ENCODE data around the gene ARMC8.

DNA sequence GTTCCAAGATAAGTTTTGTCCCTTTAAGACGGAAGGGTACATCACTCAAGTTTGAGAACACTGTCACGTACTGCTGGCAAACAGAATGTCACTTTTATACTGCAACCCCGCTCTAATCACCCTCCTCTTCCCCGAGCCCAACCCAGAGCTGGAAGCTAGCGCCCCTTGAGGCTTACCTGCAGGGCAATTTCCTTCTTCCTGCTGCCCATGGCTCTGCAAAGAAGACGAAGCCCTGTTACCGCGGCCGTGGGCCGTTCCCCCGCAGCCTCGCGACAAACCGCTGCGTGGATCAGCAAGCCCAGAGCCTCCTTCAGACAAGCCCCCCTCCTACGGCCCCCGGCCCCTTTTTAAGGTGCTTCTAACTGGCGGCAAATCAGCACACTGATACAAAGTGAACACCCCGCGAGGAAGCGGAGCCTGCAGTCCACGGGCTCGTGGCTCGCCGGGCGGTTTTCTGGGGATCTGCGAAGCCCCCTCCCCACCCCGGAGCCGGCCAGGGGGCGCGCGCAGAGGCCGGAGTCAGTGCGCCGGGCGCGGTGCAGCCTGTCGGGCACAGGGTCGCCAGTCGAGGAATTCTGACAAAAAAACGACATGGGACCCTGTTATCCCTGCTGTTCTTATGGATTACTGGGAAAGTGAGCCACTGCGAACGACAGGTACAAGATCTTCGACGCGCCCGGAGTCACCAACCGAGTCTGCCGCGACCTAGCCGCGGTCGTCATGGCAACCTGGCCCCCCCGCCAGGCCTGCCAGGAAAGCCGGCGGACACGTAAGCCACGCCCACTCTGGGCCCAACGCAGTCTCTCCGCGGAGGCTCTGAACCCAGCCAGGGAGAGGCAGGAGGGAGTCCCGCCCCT is 142.3 kb downstream of the ARMC8 start, which contains the start of gene NME9:
- TF ChIP-seq BCL11A (IDR thresholded peaks at IDR 0.05; ENCODE audit: low read depth in 2 of 2, low read length in 2 of 2) (no peak), POLR2A (IDR thresholded peaks at IDR 0.05; ENCODE audit: control extremely low read depth in 1 of 2, low read depth in 2 of 2, low read length in 2 of 2) (no peak), TAF1 (IDR thresholded peaks at IDR 0.05; ENCODE audit: low read depth, low read length) (no peak), SAP30 (IDR thresholded peaks at IDR 0.05; ENCODE audit: insufficient read depth, insufficient replicate concordance, low read length) (no peak), CREB1 (IDR thresholded peaks at IDR 0.05) (no peak)
- TF ChIP-seq, protein P1, sequence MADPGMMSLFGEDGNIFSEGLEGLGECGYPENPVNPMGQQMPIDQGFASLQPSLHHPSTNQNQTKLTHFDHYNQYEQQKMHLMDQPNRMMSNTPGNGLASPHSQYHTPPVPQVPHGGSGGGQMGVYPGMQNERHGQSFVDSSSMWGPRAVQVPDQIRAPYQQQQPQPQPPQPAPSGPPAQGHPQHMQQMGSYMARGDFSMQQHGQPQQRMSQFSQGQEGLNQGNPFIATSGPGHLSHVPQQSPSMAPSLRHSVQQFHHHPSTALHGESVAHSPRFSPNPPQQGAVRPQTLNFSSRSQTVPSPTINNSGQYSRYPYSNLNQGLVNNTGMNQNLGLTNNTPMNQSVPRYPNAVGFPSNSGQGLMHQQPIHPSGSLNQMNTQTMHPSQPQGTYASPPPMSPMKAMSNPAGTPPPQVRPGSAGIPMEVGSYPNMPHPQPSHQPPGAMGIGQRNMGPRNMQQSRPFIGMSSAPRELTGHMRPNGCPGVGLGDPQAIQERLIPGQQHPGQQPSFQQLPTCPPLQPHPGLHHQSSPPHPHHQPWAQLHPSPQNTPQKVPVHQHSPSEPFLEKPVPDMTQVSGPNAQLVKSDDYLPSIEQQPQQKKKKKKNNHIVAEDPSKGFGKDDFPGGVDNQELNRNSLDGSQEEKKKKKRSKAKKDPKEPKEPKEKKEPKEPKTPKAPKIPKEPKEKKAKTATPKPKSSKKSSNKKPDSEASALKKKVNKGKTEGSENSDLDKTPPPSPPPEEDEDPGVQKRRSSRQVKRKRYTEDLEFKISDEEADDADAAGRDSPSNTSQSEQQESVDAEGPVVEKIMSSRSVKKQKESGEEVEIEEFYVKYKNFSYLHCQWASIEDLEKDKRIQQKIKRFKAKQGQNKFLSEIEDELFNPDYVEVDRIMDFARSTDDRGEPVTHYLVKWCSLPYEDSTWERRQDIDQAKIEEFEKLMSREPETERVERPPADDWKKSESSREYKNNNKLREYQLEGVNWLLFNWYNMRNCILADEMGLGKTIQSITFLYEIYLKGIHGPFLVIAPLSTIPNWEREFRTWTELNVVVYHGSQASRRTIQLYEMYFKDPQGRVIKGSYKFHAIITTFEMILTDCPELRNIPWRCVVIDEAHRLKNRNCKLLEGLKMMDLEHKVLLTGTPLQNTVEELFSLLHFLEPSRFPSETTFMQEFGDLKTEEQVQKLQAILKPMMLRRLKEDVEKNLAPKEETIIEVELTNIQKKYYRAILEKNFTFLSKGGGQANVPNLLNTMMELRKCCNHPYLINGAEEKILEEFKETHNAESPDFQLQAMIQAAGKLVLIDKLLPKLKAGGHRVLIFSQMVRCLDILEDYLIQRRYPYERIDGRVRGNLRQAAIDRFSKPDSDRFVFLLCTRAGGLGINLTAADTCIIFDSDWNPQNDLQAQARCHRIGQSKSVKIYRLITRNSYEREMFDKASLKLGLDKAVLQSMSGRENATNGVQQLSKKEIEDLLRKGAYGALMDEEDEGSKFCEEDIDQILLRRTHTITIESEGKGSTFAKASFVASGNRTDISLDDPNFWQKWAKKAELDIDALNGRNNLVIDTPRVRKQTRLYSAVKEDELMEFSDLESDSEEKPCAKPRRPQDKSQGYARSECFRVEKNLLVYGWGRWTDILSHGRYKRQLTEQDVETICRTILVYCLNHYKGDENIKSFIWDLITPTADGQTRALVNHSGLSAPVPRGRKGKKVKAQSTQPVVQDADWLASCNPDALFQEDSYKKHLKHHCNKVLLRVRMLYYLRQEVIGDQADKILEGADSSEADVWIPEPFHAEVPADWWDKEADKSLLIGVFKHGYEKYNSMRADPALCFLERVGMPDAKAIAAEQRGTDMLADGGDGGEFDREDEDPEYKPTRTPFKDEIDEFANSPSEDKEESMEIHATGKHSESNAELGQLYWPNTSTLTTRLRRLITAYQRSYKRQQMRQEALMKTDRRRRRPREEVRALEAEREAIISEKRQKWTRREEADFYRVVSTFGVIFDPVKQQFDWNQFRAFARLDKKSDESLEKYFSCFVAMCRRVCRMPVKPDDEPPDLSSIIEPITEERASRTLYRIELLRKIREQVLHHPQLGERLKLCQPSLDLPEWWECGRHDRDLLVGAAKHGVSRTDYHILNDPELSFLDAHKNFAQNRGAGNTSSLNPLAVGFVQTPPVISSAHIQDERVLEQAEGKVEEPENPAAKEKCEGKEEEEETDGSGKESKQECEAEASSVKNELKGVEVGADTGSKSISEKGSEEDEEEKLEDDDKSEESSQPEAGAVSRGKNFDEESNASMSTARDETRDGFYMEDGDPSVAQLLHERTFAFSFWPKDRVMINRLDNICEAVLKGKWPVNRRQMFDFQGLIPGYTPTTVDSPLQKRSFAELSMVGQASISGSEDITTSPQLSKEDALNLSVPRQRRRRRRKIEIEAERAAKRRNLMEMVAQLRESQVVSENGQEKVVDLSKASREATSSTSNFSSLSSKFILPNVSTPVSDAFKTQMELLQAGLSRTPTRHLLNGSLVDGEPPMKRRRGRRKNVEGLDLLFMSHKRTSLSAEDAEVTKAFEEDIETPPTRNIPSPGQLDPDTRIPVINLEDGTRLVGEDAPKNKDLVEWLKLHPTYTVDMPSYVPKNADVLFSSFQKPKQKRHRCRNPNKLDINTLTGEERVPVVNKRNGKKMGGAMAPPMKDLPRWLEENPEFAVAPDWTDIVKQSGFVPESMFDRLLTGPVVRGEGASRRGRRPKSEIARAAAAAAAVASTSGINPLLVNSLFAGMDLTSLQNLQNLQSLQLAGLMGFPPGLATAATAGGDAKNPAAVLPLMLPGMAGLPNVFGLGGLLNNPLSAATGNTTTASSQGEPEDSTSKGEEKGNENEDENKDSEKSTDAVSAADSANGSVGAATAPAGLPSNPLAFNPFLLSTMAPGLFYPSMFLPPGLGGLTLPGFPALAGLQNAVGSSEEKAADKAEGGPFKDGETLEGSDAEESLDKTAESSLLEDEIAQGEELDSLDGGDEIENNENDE (IDR thresholded peaks at IDR 0.05; ENCODE audit: insufficient replicate concordance, low read length): no peak
- TF ChIP-seq, protein P2, sequence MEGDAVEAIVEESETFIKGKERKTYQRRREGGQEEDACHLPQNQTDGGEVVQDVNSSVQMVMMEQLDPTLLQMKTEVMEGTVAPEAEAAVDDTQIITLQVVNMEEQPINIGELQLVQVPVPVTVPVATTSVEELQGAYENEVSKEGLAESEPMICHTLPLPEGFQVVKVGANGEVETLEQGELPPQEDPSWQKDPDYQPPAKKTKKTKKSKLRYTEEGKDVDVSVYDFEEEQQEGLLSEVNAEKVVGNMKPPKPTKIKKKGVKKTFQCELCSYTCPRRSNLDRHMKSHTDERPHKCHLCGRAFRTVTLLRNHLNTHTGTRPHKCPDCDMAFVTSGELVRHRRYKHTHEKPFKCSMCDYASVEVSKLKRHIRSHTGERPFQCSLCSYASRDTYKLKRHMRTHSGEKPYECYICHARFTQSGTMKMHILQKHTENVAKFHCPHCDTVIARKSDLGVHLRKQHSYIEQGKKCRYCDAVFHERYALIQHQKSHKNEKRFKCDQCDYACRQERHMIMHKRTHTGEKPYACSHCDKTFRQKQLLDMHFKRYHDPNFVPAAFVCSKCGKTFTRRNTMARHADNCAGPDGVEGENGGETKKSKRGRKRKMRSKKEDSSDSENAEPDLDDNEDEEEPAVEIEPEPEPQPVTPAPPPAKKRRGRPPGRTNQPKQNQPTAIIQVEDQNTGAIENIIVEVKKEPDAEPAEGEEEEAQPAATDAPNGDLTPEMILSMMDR (IDR thresholded peaks at IDR 0.05; ENCODE audit: control extremely low read depth in 1 of 3, insufficient read depth in 1 of 3, low read depth in 1 of 3, low read length in 3 of 3): peak; percentile 62 to 79 (median 75)

Data from H1 (cell line).